Calu3 (cell line): Measurements from ENCODE around the gene ATP5F1E. TPM values are rescaled to one million over a fixed set of nuclear protein-coding genes. Genes with fewer than 3 reads are reported as not detected.

Source experiments
- BruUV-seq: library from RNA; stranded (reverse); fragments of 400-500 nt; replicated peaks from 2 replicates; lab custom pipeline; 2021; lab: Mats Ljungman, UMichigan
- CTCF ChIA-PET: fragments of 300-600 bp; sonication (Branson Sonifier 250); formaldehyde crosslinking; loops from one replicate; lab custom pipeline; 2022; ENCODE audit warnings: antibody characterized with exemption; lab: Charles Lee
- DNase-seq: peaks from one replicate; pipeline ENCODE4 v3.0.0; 2022
- H3K27ac Mint-ChIP-seq: one replicate; pipeline ENCODE4 v1.8.0; 2022; ENCODE audit warnings: mixed read lengths; ENCODE audit not compliant: unreplicated experiment
- H3K27me3 Mint-ChIP-seq: one replicate; pipeline ENCODE4 v1.8.0; 2022; ENCODE audit warnings: mixed read lengths; ENCODE audit not compliant: unreplicated experiment
- H3K36me3 Mint-ChIP-seq: one replicate; pipeline ENCODE4 v1.8.0; 2022; ENCODE audit warnings: mild to moderate bottlenecking, moderate library complexity, mixed read lengths; ENCODE audit not compliant: insufficient read depth, unreplicated experiment
- H3K4me1 Mint-ChIP-seq: one replicate; pipeline ENCODE4 v1.8.0; 2022; ENCODE audit warnings: mild to moderate bottlenecking, low read depth, mixed read lengths; ENCODE audit not compliant: unreplicated experiment
- H3K4me3 Mint-ChIP-seq: one replicate; pipeline ENCODE4 v1.8.0; 2022; ENCODE audit warnings: mild to moderate bottlenecking, low read depth, moderate library complexity, mixed read lengths; ENCODE audit not compliant: unreplicated experiment
- H3K9me3 Mint-ChIP-seq: one replicate; pipeline ENCODE4 v1.8.0; 2022; ENCODE audit warnings: low read depth, mixed read lengths; ENCODE audit not compliant: unreplicated experiment
- CTCF ChIP-seq: fragments of 200-600 bp; IDR thresholded peaks from one replicate; pipeline ENCODE4 v1.8.0; 2022; ENCODE audit warnings: antibody characterized with exemption; ENCODE audit not compliant: unreplicated experiment
- intact Hi-C: fragments of 100-400 bp; cut with micrococcal nuclease; formaldehyde crosslinking; loops from one replicate; pipeline ENCODE4 v1.10.0; 2022; ENCODE audit not compliant: unreplicated experiment
- total RNA-seq: library from RNA; stranded (reverse); gene quantifications from 2 replicates; pipeline ENCODE4 v1.2.3, GENCODE V29; 2022

ATP5F1E gene
- total RNA-seq, 1 experiment from 2014 or later: 116 TPM

GRCh38 chr20:59002874-59003399, 29.2 kb downstream of the ATP5F1E start:
- Mint-ChIP-seq H3K4me1 (peaks cover 25% of the 10 kb centered on the region), H3K27ac (no peak overlapping the region), H3K9me3 (no peaks in the 10 kb centered on the region), H3K4me3 (no peak overlapping the region), H3K27me3 (no peaks in the 10 kb centered on the region), H3K36me3 (peaks cover 64% of the 10 kb centered on the region)
- no peak for DNase-seq
- no peak for TF ChIP-seq CTCF
- no TSS peak for BruUV-seq
- CTCF ChIA-PET: no interaction called here
- intact Hi-C loops: no loop called here

GRCh38 chr20:59002388-59002787, 29.7 kb downstream of the ATP5F1E start:
- no peak for DNase-seq
- BruUV-seq: no TSS peak
- CTCF ChIA-PET: no interaction called here
- no peaks in the 10 kb centered on the region for H3K9me3 Mint-ChIP-seq
- H3K4me3 Mint-ChIP-seq: no peak overlapping the region
- no peaks in the 10 kb centered on the region for H3K27me3 Mint-ChIP-seq
- peaks cover 25% of the 10 kb centered on the region for H3K4me1 Mint-ChIP-seq
- intact Hi-C loops: no loop called here
- H3K27ac Mint-ChIP-seq: no peak overlapping the region
- H3K36me3 Mint-ChIP-seq: peaks cover 64% of the 10 kb centered on the region
- TF ChIP-seq CTCF: no peak

- no peak for DNase-seq
- no peaks in the 10 kb centered on the region for H3K9me3 Mint-ChIP-seq
- H3K4me3 Mint-ChIP-seq: no peak overlapping the region
- no peak for TF ChIP-seq CTCF
- H3K36me3 Mint-ChIP-seq: peaks cover 66% of the 10 kb centered on the region
- CTCF ChIA-PET: no interaction called here
- H3K27ac Mint-ChIP-seq: no peak overlapping the region
- H3K27me3 Mint-ChIP-seq: no peaks in the 10 kb centered on the region
- no TSS peak for BruUV-seq
- peaks cover 25% of the 10 kb centered on the region for H3K4me1 Mint-ChIP-seq
- intact Hi-C loops: no loop called here
Measured at GRCh38 chr20:59001449-59002171, 30.5 kb downstream of the ATP5F1E start.

- no peaks in the 10 kb centered on the region for H3K9me3 Mint-ChIP-seq
- peaks cover 30% of the 10 kb centered on the region for H3K4me1 Mint-ChIP-seq
- intact Hi-C loops: no loop called here
- CTCF ChIA-PET: no interaction called here
- no peak overlapping the region for H3K27ac Mint-ChIP-seq
- TF ChIP-seq CTCF: no peak
- H3K4me3 Mint-ChIP-seq: no peak overlapping the region
- no TSS peak for BruUV-seq
- H3K27me3 Mint-ChIP-seq: no peaks in the 10 kb centered on the region
- DNase-seq: no peak
- H3K36me3 Mint-ChIP-seq: peaks cover 66% of the 10 kb centered on the region
Measured at GRCh38 chr20:59001068-59001448, 31.1 kb downstream of the ATP5F1E start.
